GM12872 (cell line): ENCODE data around the gene LAMC2.

Source experiments
- CTCF ChIP-seq: IDR thresholded peaks from 3 replicates; pipeline ENCODE4 v1.5.1; 2011; ENCODE audit warnings: low read depth, mild to moderate bottlenecking, low read length, moderate library complexity; ENCODE audit not compliant: insufficient read depth

LAMC2 gene

GRCh38 chr1:183251959-183252450 is 65.9 kb downstream of the LAMC2 start:
- no peak for TF ChIP-seq CTCF

DNA sequence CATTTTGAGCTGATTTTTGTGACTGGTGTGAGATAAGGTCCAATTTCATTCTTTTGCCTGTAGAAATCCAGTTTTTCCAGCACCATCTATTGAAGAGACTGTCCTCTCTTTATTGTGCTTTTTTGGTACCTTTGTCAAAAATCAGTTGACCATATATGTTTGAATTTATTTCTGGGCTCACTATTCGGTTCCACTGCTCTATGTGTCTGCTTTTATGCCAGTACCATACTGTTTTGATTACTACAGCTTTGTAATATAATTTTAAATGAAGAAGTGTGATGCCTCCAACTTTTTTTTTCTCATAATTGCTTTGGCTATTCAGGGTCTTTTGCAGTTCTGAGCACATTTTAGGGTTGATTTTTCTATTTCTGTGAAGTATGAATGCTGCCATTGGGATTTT is 69.0 kb downstream of the LAMC2 start:
- TF ChIP-seq CTCF = no peak

GRCh38 chr1:183259924-183260323 is 73.9 kb downstream of the LAMC2 start:
- no peak for TF ChIP-seq CTCF

DNA sequence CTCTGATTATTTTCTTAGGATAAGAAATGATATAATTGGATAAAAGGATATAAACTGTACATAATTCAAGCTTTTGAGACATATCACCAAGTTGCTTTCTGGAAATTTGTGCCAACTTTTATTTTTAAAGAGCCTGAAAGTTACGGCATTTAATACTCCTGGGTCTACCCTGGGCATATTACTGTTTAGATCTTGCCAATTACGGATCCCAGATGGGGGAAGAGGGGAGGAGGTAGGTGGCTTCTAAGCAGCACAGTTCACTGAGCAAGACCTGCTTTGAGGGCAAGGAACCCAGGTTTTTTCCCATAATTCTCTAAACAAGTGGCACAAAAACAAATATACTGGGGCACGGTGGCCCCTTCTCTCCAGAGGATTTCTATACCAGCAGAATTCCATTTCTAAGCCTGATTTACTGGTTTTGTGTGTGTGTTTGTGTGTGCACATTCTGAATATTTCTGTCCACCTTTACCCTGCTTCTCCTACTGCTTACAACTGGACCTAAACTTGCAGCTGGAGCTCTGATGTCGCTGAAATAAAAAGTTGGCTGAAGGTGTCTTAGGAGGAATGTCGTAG is 76.7 kb downstream of the LAMC2 start:
- TF ChIP-seq CTCF = no peak

DNA sequence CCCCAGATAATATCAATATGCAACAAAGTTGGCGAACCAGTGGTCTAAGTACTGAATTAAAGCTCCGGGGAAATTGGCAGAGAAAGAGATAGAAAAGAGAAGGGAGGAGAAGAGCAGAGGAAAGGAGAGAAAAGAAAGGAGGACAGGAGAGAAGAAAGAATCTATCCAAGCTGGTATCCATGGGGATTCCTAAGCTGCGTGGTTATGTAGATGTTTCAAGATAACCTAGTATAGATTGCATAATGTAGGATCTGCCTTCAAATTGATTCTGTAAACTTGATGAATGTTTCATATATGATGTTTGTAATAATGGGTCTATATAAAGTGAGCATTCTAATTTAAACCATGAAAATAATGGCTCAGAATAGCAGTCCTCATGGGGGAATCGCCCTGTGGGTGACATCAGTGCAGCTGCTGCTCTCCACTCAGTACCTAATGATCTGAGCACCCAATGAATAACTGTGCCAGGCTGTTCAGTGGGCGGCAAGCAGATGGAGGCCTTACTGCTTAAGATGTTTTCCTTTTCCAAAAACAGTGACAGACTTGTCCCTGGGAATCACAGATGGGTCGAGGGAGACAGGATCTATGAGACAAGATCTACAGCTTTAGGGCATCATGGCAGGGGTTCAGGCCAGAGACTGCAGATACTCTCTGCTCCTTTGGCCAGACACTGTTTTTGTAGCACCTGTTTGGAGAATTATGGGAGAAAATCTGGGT is 78.0 kb downstream of the LAMC2 start:
- TF ChIP-seq CTCF = no peak

DNA sequence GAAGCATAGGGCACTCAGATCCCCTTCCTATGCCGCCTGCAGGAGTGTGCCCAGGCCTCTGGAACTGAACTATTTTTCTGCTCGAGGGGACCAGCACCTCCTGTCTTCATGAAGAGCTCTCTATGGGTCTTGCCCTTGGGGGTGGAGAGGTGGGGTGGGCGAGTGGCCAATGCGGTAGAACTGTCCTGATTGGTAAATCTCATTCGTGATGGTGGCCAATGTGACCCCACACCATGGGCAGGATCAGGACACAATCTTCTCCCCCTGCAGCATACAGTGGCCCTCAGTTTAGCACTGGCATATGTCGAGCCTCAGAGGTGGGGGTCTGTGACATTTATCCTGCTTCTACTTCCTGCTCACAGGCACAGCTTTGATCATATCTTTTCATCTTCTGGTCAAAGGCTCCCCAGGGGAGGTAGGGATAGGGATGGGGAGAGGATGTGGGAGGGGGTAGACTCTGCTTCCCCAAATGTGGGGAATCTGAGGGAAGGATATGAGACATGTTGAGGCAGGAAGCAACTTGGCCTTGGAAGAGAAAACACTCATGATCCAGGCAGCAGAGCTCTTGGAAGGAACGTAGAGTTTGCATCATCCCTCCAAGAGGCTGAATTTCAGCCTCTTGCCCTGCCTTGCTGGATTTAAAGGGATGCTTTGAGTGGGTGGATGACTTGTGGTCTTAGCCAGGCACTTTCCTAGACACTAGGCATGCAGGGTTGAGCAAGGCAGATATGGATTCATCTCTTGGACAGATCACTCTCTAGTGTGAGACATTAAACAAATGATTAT is 81.8 kb downstream of the LAMC2 start:
- TF ChIP-seq CTCF = no peak

DNA sequence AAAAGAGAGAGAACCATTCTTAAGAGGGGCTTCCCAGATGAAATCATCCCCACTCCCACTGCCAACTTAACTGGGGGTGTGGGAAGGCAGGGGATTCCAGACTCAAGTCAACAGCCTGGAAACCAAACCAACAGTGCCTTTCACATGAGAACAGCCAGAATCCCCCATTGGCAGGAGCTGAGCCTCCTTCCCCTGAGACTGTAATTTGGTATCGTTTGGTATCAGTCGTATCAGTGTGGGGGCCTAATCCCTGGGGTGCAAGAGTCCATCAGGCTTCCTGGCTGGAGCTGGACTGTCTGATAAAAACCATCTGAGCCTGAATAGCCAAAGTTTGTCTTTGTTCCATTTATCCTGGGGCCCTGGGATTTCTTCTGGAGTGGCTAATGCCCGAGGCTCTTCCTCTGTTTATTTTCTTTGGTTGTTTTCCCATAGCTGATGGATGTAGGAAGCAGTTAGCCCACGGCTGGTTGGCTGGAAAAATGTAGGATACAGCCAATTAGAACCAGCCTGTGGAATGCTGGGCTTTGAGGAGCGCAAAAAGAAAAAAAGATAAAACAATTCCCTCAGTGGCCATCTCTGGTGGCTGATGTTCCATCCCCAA is 84.6 kb downstream of the LAMC2 start:
- TF ChIP-seq CTCF = no peak
